ENCODE data around the gene SDC4. TPM values are rescaled to one million over a fixed set of nuclear protein-coding genes. Genes with fewer than 3 reads are reported as not detected.
A peak's percentile ranks its signal among the peaks of the same experiment; 100 is the strongest.

SDC4 gene
- total and polyA plus RNA-seq, 9 of the 15 experiments (the other 6 are each of a cell fraction or from before 2014, with no cell fraction given), result 2.1 to 10.7 (median 6.3) TPM

DNA sequence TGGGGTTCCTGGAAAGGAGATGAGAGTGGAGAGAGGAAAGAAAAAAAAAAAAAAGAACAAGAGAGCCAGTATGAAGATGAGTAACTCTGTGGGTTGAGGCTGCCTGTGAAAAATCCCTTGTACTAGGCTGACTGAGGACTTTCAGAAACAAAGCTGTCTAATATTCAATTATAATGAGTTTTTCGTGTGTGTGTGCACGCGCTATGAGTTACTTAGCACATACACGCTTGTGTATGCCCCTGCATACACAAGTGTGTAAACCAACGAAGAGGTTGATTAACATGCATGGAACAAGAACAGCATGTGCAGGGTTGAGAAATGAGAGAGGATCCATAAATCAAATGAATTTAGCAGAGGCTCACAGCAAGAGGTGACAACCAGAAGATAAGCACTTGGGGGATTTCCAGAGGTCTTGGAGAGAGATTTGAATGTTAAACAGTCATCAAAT, 46.4 kb downstream of the SDC4 start:
- Histone ChIP-seq H3K27ac (ENCODE audit: extremely low read depth, low read depth, low read length) (no peak overlapping the region), H3K4me3 (no peak overlapping the region), H3K79me2 (ENCODE audit: control insufficient read depth, insufficient read depth, low read length) (no peaks in the 10 kb centered on the region), H3K27me3 (ENCODE audit: control insufficient read depth in 2 of 2, insufficient read depth in 2 of 2, low read length in 2 of 2) (peaks cover 11 to 42% of the 10 kb centered on the region in 2 experiments; a peak in 4 of 5 replicates), H3K9me1 (ENCODE audit: control insufficient read depth, insufficient read depth, low read length) (no peaks in the 10 kb centered on the region), H3K4me2 (ENCODE audit: insufficient read depth, low read length) (no peak overlapping the region), H3K9ac (ENCODE audit: insufficient read depth in 1 of 2, low read depth in 2 of 2, low read length in 2 of 2) (no peak overlapping the region), H3K4me1 (replicated peaks in 1 of 2; ENCODE audit: control insufficient read depth in 2 of 2, insufficient read depth in 2 of 2, low read length in 2 of 2) (peaks cover 4 to 21% of the 10 kb centered on the region in 2 experiments; a peak in 3 of 5 replicates), H2AFZ (ENCODE audit: low read depth, low read length) (no peak overlapping the region), H3K9me3 (replicated peaks; ENCODE audit: control insufficient read depth, insufficient read depth, low read depth, low read length) (no peaks in the 10 kb centered on the region), H4K20me1 (replicated peaks; ENCODE audit: control insufficient read depth, insufficient read depth, low read length) (no peaks in the 10 kb centered on the region; the same call in 1 of the 2 replicates), H3K36me3 (ENCODE audit: control insufficient read depth, insufficient read depth, low read length) (no peaks in the 10 kb centered on the region)
- FAIRE-seq, result no peak
- DNase-seq (ENCODE audit: extremely low read depth in 1 of 4, low spot score in 3 of 4), result no peak
- CTCF ChIA-PET (ENCODE audit: low intra/inter-chr PET ratio), result no interaction called here
- intact Hi-C loops (cut with micrococcal nuclease) (no loop called here), in situ Hi-C loops (cut with MboI) (no loop called here)
- ATAC-seq, result no peak
- POLR2A ChIA-PET, result no interaction called here
- BruUV-seq (replicated peaks), result no TSS peak
- WGBS (ENCODE audit: insufficient coverage, low coverage, missing lambda C conversion rate), result 0% methylated on average over 5 of the region's 5 CpGs
- no peak for TF ChIP-seq SMARCE1 (IDR thresholded peaks at IDR 0.05)
- TF ChIP-seq SFPQ (IDR thresholded peaks at IDR 0.05; ENCODE audit: low read depth, low read length), result no peak
- TF ChIP-seq EP300 (IDR thresholded peaks at IDR 0.05; ENCODE audit: low read length), result no peak
- TF ChIP-seq ARHGAP35 (IDR thresholded peaks at IDR 0.05; ENCODE audit: partially characterized antibody), result no peak
- TF ChIP-seq CHCHD3 (CRISPR knock-in tag; IDR thresholded peaks at IDR 0.05), result no peak
- TF ChIP-seq RBM15 (IDR thresholded peaks at IDR 0.05; ENCODE audit: insufficient read depth, low read length), result no peak
- no peak for TF ChIP-seq ZNF583 (CRISPR knock-in tag; IDR thresholded peaks at IDR 0.05)
- no peak for TF ChIP-seq HDAC1 (IDR thresholded peaks at IDR 0.05)
- TF ChIP-seq, protein P1, sequence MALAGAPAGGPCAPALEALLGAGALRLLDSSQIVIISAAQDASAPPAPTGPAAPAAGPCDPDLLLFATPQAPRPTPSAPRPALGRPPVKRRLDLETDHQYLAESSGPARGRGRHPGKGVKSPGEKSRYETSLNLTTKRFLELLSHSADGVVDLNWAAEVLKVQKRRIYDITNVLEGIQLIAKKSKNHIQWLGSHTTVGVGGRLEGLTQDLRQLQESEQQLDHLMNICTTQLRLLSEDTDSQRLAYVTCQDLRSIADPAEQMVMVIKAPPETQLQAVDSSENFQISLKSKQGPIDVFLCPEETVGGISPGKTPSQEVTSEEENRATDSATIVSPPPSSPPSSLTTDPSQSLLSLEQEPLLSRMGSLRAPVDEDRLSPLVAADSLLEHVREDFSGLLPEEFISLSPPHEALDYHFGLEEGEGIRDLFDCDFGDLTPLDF (CRISPR knock-in tag; IDR thresholded peaks at IDR 0.05), result no peak
- TF ChIP-seq ZBTB26 (CRISPR knock-in tag; IDR thresholded peaks at IDR 0.05), result no peak
- TF ChIP-seq GABPA (tag; conservative IDR thresholded peaks at IDR 0.05; ENCODE audit: low read depth), result no peak
- TF ChIP-seq, protein P2, sequence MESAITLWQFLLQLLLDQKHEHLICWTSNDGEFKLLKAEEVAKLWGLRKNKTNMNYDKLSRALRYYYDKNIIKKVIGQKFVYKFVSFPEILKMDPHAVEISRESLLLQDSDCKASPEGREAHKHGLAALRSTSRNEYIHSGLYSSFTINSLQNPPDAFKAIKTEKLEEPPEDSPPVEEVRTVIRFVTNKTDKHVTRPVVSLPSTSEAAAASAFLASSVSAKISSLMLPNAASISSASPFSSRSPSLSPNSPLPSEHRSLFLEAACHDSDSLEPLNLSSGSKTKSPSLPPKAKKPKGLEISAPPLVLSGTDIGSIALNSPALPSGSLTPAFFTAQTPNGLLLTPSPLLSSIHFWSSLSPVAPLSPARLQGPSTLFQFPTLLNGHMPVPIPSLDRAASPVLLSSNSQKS (CRISPR knock-in tag; IDR thresholded peaks at IDR 0.05), result no peak
- TF ChIP-seq MEIS2 (IDR thresholded peaks at IDR 0.05; ENCODE audit: partially characterized antibody), result peak; percentile 72
- no peak for TF ChIP-seq PBX2 (CRISPR knock-in tag; IDR thresholded peaks at IDR 0.05; ENCODE audit: low read depth)
- peak; percentile 83 for TF ChIP-seq PBX2 (tag; conservative IDR thresholded peaks at IDR 0.05; ENCODE audit: low read depth)

All from K562 (cell line).